Pancreas (tissue), 10 donors: Measurements from ENCODE around the gene DPY30. TPM values are rescaled to one million over a fixed set of nuclear protein-coding genes. Genes with fewer than 3 reads are reported as not detected.
A peak's percentile ranks its signal among the peaks of the same experiment; 100 is the strongest.

Experiments used
- ATAC-seq, 4 donors: fragments of 200-7000 bp; cut with Tn5 transposase; one replicate each; pipeline versions ENCODE4 v1.8.0 to v1.9.1; 2020; ENCODE audit warnings: mild to moderate bottlenecking in 4 of 4, moderate library complexity in 4 of 4
- DNase-seq, 6 donors: peaks; one replicate each; pipeline ENCODE4 v3.0.0-alpha.2; 2020
- FAIRE-seq: peaks from 2 replicates; lab custom pipeline; 2012; peaks lifted over from hg19 to GRCh38; lab: Jason Lieb, UNC
- H3K27ac ChIP-seq, 4 donors: fragments of 200-600 bp; sonication (generic); 1 replicate in 3 of 4; 2 replicates in 1 of 4; pipeline versions ENCODE4 v1.5.0 to v1.8.0; 2020
- H3K27me3 ChIP-seq, 4 donors: fragments of 200-600 bp; one replicate each; pipeline ENCODE4 v1.8.0; 2021
- H3K36me3 ChIP-seq, 3 donors: fragments of 200-600 bp; sonication (generic) in 1 of 3; one replicate each; pipeline versions ENCODE4 v1.5.0 to v1.8.0; 2020 to 2021
- H3K4me1 ChIP-seq, 3 donors: fragments of 200-600 bp; one replicate each; pipeline ENCODE4 v1.8.0; 2021
- H3K4me3 ChIP-seq, 4 donors: fragments of 200-600 bp; sonication (generic) in 2 of 4; one replicate each; pipeline versions ENCODE4 v1.5.0 to v1.8.0; 2020 to 2021
- H3K9me3 ChIP-seq, 4 donors: fragments of 200-600 bp; one replicate each; pipeline ENCODE4 v1.8.0; 2021
- WGBS, 2 donors: extraction: QIAGEN DNeasy Blood & Tissue Kit; methylation state at CpG; one replicate each; pipeline ENCODE4 v1.1.7; 2013; 5-methylcytosine and 5-hydroxymethylcytosine counted together
- intact Hi-C, 3 donors: fragments of 100-400 bp; cut with DNase I; formaldehyde crosslinking; loops; one replicate each; pipeline versions ENCODE4 v1.11.1 to v1.14.2; 2022
- polyA plus RNA-seq, 2 donors: library from polyadenylated mRNA; stranded (reverse); fragments of 200-250 nt; gene quantifications; one replicate each; pipeline ENCODE4 v1.2.3, GENCODE V29; 2013
- total RNA-seq, 6 donors: library from RNA; stranded (reverse); fragmentation: NEBNext Ultra II Directional in 4 of 6; extraction: Animal tissue kit (Norgen Biotek cat#: 25700) in 4 of 6; gene quantifications; one replicate each; pipeline versions ENCODE4 v1.2.1 to v1.2.4, GENCODE V29; 2021 to 2023
- TF ChIP-seq, protein P1 (sequence below), 4 donors: fragments of 200-600 bp; sonication (generic) in 3 of 4; IDR thresholded peaks; one replicate each; pipeline versions ENCODE4 v1.5.0 to v1.8.0; 2021; ENCODE audit warnings: antibody characterized with exemption in 4 of 4
- donor health status: healthy with polysubstance abuse.
- donor health status: DM: no; HTN: no; CAD: no; lungs with moderate emphysema.
- donor health status: DM: no; HTN: no; CAD: no.
- donor health status: control.
- donor health status: control.
- donor health status: Bipolar disorder and iron deficiency.
- donor health status: DM: yes; HTN: yes; CAD: no.
- donor health status: DM: no; HTN: no; CAD: no.
- donor health status: DM: no; HTN: no; CAD: no.
- donor health status: DM: yes; HTN: yes; CAD: no.

The DPY30 gene
- total and polyA plus RNA-seq, 8 donors = 17.6 to 58.7 (median 24.5) TPM

DNA sequence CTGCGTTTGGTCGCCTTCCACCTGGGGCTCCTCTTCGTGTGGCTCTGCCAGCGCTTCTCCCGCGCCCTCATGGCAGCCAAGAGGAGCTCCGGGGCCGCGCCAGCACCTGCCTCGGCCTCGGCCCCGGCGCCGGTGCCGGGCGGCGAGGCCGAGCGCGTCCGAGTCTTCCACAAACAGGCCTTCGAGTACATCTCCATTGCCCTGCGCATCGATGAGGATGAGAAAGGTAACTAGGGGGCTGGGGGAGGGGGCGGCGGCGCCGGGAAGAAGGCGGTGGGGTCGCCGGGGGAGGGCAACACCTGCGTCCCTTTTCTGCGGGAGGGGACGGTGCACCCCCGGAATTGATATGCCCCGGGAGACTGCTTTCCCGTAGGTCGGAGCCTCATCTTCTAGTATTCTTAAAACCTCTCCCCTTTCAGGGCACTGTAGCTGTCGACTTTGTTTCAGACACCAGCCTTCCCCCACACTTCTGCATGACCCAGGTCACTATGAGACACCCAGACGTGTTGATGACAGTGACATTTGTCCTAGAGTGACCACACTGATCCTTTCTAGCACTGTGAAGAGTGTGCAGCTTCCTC, 24.5 kb upstream of the DPY30 start:
- 0% methylated on average over 37 to 40 of the region's 40 CpGs for WGBS, 2 donors
- H3K9me3 ChIP-seq = no peaks in the 10 kb centered on the region
- ATAC-seq = peak in 1 of 4 donors; percentile 8
- H3K36me3 ChIP-seq = no peaks in the 10 kb centered on the region
- FAIRE-seq = no peak
- DNase-seq = peak in 1 of 6 donors; percentile 10
- peaks cover 0 to 16% (median 6%) of the 10 kb centered on the region in 3 donors for H3K4me1 ChIP-seq
- intact Hi-C loops = no loop called here
- H3K4me3 ChIP-seq = peak overlapping the region; percentile 66 to 97 (median 94)
- H3K27me3 ChIP-seq = no peaks in the 10 kb centered on the region
- TF ChIP-seq, protein P1, sequence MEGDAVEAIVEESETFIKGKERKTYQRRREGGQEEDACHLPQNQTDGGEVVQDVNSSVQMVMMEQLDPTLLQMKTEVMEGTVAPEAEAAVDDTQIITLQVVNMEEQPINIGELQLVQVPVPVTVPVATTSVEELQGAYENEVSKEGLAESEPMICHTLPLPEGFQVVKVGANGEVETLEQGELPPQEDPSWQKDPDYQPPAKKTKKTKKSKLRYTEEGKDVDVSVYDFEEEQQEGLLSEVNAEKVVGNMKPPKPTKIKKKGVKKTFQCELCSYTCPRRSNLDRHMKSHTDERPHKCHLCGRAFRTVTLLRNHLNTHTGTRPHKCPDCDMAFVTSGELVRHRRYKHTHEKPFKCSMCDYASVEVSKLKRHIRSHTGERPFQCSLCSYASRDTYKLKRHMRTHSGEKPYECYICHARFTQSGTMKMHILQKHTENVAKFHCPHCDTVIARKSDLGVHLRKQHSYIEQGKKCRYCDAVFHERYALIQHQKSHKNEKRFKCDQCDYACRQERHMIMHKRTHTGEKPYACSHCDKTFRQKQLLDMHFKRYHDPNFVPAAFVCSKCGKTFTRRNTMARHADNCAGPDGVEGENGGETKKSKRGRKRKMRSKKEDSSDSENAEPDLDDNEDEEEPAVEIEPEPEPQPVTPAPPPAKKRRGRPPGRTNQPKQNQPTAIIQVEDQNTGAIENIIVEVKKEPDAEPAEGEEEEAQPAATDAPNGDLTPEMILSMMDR (IDR thresholded peaks at IDR 0.05) = no peak
- H3K27ac ChIP-seq = peak overlapping the region; percentile 72 to 95 (median 90)

DNA sequence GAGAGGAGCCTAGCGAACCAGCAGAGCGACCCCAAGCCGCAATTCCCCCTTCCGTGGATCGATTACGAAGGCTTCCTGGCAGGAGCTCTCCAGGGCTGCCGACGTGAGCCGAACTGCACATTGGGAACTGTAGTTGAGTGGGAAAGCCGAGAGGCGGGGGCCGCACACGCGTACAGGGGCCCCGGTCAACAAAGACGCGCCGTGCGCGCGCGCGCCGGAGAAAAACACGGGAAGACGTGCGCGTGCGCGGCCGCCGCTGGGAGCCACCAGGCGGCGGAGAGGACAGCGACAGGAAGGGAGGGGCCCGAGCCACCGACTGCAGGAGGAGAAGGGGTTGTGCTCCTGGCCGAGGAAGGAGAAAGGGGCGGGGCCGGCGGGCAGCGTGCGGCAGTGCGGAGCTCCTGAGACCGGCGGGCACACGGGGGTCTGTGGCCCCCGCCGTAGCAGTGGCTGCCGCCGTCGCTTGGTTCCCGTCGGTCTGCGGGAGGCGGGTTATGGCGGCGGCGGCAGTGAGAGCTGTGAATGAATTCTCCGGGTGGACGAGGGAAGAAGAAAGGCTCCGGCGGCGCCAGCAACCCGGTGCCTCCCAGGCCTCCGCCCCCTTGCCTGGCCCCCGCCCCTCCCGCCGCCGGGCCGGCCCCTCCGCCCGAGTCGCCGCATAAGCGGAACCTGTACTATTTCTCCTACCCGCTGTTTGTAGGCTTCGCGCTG, 23.9 kb upstream of the DPY30 start, which contains the start of gene SPAST:
Gene SPAST, plus strand, starts transcription at position 247 of the 711 bp plus-strand sequence. Its CDS starts 276 bp downstream, at position 523.
- peak; percentile 91 to 97 (median 92) for ATAC-seq

DNA sequence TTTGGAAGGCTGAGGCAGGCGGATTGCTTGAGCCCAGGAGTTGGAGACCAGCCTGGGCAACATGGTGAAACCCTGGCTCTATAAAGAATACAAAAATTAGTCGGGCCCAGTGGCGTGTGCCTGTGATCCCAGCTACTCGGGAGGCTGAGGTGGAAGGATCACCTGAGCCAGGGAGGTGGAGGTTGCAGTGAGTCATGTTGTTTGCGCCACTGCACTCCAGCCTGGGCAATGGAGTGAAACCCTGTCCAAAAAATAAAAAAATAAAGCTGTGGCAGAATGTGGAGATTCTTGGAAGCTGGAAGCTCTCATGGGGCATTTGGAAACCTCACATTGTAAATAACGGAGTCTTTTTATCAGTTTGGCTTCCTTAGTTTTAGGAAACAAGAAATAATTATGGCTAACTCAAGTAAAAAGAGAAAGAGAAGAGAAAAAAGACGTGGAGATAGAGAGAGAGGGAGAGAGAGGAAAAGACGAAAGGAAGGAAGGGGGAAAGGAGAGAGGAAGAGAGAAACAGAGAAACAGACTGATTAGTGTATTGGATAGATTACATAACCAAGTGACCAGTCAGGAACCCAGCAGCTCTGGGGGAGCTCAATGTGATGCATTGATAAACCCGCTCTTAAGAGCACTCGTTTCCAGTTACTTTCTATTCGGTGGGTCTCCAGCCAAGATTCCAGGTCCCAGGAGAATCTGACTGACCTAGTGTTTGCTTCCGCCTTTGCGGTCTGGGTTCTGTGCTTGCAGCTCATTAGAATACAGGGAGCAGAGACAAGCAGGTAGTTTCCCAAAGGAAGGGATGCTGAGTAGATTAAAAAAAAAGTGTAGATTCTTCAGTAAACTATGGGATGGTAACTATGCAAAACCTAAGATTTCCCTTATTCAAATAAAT, 22.6 kb upstream of the DPY30 start:
- Histone ChIP-seq H3K9me3 (no peaks in the 10 kb centered on the region), H3K27me3 (no peaks in the 10 kb centered on the region), H3K4me3 (peak overlapping the region; percentile 66 to 97 (median 94)), H3K4me1 (peaks cover 0 to 16% (median 6%) of the 10 kb centered on the region in 3 donors), H3K27ac (peak overlapping the region; percentile 72 to 95 (median 90)), H3K36me3 (no peaks in the 10 kb centered on the region)
- WGBS, 2 donors = 38 to 42% methylated on average over 13 of the region's 13 CpGs
- TF ChIP-seq, protein P1 (IDR thresholded peaks at IDR 0.05) = no peak
- DNase-seq (peak in 4 of 6 donors; percentile 42 to 53 (median 49)), FAIRE-seq (no peak), ATAC-seq (peak; percentile 23 to 56 (median 37))
- intact Hi-C loops = no loop called here

More for the DNA sequence above, 23.9 kb upstream of the DPY30 start, which contains the start of gene SPAST:
- no peaks in the 10 kb centered on the region for H3K9me3 ChIP-seq
- 0% methylated on average over 64 to 79 of the region's 79 CpGs for WGBS, 2 donors
- H3K4me3 ChIP-seq = peak within 1 kb of the TSS; percentile 66 to 97 (median 94)
- no peaks in the 10 kb centered on the region for H3K36me3 ChIP-seq
- FAIRE-seq (no peak), DNase-seq (peak; percentile 98 to 99 (median 98))
- H3K27me3 ChIP-seq = no peaks in the 10 kb centered on the region
- intact Hi-C loops = no loop called here
- TF ChIP-seq, protein P1 (IDR thresholded peaks at IDR 0.05) = peak; percentile 40 to 67 (median 54)
- H3K27ac ChIP-seq = peak within 1 kb of the TSS; percentile 72 to 95 (median 90)
- peaks cover 0 to 16% (median 6%) of the 10 kb centered on the region in 3 donors for H3K4me1 ChIP-seq

DNA sequence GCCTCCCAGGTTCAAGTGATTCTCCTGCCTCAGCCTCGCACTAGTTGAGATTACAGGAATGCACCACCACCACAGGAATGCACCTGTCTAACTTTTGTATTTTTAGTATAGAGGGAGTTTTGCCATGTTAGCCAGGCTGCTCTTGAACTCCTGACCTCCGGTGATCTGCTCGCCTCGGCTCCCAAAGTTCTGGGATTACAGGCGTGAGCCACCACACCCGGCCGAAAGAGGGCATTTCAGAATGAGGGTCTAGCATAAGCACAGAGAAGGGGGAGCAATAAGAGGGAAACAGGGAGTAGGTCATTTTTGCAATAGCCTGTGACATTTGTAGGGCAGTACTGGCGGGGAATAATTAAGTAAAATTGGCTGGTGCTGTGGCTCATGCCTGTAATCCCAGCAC, 21.8 kb upstream of the DPY30 start:
- no peak for ATAC-seq
- TF ChIP-seq, protein P1 (IDR thresholded peaks at IDR 0.05) = no peak
- peaks cover 0 to 16% (median 6%) of the 10 kb centered on the region in 3 donors for H3K4me1 ChIP-seq
- 95 to 96% methylated on average over 8 of the region's 8 CpGs for WGBS, 2 donors
- no peak overlapping the region for H3K27ac ChIP-seq
- intact Hi-C loops = no loop called here
- no peak for FAIRE-seq
- DNase-seq = no peak
- H3K27me3 ChIP-seq = no peaks in the 10 kb centered on the region
- no peaks in the 10 kb centered on the region for H3K36me3 ChIP-seq
- H3K9me3 ChIP-seq = no peaks in the 10 kb centered on the region
- no peak overlapping the region for H3K4me3 ChIP-seq
